ENCODE data around the gene TRO.
A peak's percentile ranks its signal among the peaks of the same experiment; 100 is the strongest.

TRO gene

GRCh38 chrX:54920610-54921426 lies at the start of gene TRO:
Gene TRO (plus strand): TSS chrX:54920824. CDS start chrX:54922247, 1,423 bp downstream.
- DNase-seq, result no peak

- DNase-seq, result no peak
Measured at GRCh38 chrX:54885740-54886139, 34.9 kb upstream of the TRO start.

GRCh38 chrX:54891573-54891972 lies 29.1 kb upstream of the TRO start:
- DNase-seq, result peak; percentile 43

GRCh38 chrX:54894159-54894558 lies 26.5 kb upstream of the TRO start:
- DNase-seq, result no peak

GRCh38 chrX:54909941-54910340 lies 10.7 kb upstream of the TRO start:
- DNase-seq, result no peak

DNA sequence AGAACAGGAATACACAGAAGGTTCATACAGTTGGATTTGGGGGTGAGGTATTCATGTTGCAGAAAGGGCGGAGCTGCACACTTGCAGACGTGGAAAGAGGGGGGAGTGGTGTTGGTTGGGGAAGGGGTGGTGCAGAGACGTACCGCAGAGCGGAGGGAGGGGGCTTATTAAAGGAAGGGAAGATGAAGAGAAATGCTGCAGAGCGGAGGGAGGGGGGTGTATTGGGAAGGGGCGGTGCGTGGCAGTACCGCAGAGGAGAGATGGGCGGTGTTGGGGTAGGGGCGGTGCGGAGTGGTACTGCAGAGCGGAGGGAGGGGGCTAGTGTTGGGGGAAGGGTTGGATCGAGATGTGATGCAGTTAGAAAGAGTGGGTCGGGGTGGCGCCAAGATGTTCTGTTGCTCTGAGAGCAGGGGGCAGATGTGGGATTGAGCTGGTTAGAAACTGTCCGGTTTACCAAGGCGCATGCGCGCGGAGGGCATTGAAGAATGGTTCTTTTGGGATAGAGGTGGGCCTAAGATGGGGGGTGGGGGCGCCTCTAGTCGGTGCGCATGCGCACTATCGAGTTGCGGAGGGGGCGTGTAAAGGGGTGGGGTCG lies 900 bp downstream of the TRO start:
- peak; percentile 42 for DNase-seq

GRCh38 chrX:54922547-54922946 lies 1.9 kb downstream of the TRO start:
- DNase-seq, result no peak

GRCh38 chrX:54923376-54923775 lies 2.8 kb downstream of the TRO start:
- DNase-seq, result no peak

- DNase-seq, result no peak
Measured at GRCh38 chrX:54926978-54927377, 6.4 kb downstream of the TRO start.

GRCh38 chrX:54928876-54929275 lies 8.3 kb downstream of the TRO start:
- no peak for DNase-seq

DNA sequence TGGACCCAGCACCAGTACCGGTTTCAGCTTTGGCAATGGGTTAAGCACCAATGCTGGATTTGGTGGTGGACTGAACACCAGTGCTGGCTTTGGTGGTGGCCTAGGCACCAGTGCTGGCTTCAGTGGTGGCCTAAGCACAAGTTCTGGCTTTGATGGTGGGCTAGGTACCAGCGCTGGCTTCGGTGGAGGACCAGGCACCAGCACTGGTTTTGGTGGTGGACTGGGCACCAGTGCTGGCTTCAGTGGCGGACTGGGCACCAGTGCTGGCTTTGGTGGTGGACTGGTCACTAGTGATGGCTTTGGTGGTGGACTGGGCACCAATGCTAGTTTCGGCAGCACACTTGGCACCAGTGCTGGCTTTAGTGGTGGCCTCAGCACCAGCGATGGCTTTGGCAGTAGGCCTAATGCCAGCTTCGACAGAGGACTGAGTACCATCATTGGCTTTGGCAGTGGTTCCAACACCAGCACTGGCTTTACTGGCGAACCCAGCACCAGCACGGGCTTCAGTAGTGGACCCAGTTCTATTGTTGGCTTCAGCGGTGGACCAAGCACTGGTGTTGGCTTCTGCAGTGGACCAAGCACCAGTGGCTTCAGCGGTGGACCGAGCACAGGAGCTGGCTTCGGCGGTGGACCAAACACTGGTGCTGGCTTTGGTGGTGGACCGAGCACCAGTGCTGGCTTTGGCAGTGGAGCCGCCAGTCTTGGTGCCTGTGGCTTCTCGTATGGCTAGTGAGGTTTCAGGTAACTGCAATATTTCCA lies 9.8 kb downstream of the TRO start:
- DNase-seq, result no peak

- no peak for DNase-seq
Measured at GRCh38 chrX:54931107-54931506, 10.5 kb downstream of the TRO start.

DNA sequence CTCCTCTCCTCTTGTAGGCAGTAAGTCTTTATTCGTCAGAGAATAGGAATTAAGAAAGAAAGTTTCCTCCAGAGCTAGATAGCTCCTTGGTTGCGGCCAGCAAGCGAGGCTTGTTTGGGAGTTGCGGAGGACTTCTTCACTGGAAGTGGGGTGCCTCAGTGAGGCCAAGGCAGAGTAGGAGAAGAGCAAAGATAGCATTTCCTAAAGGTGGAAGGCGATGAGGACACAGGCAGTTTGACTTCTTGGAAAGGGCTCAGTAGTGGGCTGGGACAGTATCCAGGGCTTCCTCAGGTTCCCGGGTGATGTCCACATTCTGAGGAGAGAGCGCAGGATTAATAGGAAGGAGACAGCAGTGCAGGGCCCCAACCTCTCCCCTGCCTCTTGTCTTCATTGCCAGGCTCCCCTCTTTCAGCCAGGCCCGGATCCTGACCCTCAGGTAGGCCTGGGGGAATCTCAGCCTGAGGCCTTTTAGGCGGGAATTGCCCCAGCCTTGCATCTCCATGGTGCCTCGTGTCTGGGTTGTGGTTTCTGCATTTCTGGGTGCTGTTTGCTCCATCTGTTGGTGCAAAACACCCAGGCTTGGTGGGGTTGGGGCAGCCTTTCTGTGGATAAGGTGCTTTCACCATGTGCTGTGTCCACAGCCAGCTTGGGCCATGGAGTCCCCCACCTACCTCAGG lies 12.7 kb downstream of the TRO start:
- DNase-seq, result no peak

DNA sequence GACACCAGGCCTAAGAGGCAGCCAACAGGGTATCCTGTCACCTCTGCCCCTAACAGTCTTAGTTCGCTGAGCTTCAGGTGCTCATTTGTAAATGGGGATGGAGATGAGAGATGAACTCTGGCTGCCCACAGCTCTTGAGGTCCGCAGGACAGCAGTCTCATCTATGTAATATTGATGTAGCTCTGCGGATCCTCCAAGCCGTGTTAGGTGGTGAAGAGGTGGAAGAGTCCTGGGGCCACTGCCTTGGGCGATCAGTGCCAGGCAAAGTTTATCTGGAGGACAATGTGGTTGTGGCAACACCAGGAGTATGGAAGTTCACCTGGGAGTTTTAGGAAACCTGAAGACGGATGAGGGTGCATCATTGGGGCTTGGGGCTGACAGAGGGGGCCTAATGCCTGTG lies 13.4 kb downstream of the TRO start:
- DNase-seq, result no peak

GRCh38 chrX:54934890-54935289 lies 14.3 kb downstream of the TRO start:
- no peak for DNase-seq

- DNase-seq, result no peak
Measured at GRCh38 chrX:54935306-54935705, 14.7 kb downstream of the TRO start.

GRCh38 chrX:54937416-54937815 lies 16.8 kb downstream of the TRO start:
- DNase-seq, result no peak

DNA sequence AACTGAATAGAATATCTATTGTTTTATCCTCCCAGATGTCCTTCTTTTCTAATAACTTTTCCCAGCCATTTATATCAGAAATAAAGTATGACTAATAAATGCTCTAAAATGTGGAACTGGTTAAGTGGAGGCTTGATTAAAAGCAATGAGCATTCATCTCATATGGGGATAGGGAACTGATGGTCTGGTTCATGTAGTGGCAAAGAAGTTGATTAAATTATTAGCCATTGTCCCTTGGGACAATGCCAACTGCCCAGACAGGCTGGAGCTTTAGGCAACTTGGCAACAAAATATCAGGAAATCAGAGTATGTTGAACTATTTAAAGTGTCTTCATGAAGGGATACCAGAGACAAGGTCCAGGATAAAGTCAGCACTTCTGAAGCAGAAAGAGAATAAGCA lies 24.2 kb downstream of the TRO start:
- DNase-seq, result no peak

GRCh38 chrX:54945224-54945623 lies 24.6 kb downstream of the TRO start:
- no peak for DNase-seq

GRCh38 chrX:54950730-54951375 lies 30.2 kb downstream of the TRO start:
- DNase-seq, result no peak

DNA sequence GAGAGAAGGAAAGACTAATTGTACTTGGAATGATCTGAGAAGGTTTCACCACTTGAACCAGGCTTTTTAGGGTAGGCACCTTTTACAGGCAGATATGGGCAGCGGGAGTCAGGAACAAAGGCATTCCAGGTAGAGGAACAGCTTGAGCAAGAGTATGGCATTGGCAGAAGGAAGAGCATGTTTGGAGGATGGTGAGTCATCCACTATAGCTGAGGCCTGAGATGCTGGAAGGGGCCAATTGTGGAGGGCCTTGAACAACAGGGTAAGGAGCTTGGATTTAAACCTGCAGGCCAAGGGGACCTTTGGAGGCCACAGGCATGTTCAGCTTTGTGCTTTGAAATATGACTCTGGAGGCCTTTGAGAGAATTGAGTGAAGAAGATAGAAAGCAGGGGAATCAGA lies 41.1 kb downstream of the TRO start:
- no peak for DNase-seq

DNA sequence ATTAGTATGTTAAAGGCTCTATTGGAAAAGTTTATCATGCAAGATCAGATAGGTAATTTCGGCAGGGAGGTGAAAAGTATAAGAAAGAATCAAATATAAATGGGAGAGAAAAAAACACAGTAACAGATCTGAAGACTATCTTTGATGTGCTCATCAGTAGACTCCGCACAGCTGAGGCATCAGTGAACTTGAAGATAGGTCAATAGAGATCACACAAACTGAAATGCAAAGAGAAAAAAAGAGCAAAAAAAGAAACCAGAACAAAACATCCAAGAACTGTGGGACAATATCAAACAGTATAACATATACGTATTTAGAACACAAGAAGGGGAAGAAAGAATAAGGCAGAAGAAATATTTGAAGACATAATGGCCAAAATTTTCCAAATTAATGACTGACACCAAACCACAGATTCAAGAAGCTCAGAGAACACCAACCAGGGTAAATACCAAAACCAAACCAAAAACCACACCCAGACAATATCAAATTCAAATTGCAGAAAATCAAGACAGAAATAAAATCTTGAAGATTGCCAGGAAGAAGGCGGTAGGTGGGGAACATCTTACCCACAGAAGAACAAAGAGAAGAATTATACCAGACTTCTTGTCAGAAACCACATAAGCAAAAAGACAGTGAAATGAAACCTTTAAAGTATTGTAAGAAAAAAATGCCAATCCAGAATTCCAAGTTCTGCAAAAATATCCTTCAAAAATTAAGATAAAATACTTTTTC lies 44.3 kb downstream of the TRO start:
- DNase-seq, result peak; percentile 0
